Measurements from ENCODE around the gene HIGD1A. TPM values are rescaled to one million over a fixed set of nuclear protein-coding genes. Genes with fewer than 3 reads are reported as not detected.

HIGD1A gene
- total RNA-seq, 4 donors from 2014 or later = 102 to 278 (median 204) TPM

DNA sequence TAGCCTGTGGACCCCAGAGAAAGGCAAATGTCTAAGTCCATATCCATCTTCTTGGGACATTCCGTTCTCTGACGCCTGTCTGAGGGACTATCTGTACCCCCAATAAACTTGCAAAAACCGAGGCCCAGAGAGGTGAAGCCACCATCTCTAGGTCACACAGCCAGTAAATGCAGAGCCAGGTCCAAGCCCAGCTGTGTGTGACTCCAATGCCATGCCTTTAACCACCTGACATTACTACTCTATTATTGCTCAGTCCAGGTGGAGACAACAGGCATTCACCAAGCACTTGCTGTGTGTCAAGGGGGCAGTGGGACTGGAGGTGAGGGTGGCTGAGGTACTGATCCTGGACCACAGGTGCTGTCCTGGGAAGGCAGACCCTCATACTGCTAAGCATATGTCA, 46.0 kb upstream of the HIGD1A start:
- H3K27ac ChIP-seq = no peak overlapping the region
- H3K9me3 ChIP-seq = no peaks in the 10 kb centered on the region
- DNase-seq = peak in 1 of 3 donors; percentile 7
- H3K4me3 ChIP-seq = no peak overlapping the region
- H3K4me1 ChIP-seq = no peaks in the 10 kb centered on the region
- no peaks in the 10 kb centered on the region for H3K27me3 ChIP-seq
- TF ChIP-seq, protein P1, sequence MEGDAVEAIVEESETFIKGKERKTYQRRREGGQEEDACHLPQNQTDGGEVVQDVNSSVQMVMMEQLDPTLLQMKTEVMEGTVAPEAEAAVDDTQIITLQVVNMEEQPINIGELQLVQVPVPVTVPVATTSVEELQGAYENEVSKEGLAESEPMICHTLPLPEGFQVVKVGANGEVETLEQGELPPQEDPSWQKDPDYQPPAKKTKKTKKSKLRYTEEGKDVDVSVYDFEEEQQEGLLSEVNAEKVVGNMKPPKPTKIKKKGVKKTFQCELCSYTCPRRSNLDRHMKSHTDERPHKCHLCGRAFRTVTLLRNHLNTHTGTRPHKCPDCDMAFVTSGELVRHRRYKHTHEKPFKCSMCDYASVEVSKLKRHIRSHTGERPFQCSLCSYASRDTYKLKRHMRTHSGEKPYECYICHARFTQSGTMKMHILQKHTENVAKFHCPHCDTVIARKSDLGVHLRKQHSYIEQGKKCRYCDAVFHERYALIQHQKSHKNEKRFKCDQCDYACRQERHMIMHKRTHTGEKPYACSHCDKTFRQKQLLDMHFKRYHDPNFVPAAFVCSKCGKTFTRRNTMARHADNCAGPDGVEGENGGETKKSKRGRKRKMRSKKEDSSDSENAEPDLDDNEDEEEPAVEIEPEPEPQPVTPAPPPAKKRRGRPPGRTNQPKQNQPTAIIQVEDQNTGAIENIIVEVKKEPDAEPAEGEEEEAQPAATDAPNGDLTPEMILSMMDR (IDR thresholded peaks at IDR 0.05) = no peak
- no peak for TF ChIP-seq POLR2A (IDR thresholded peaks at IDR 0.05)
- no peaks in the 10 kb centered on the region for H3K36me3 ChIP-seq

DNA sequence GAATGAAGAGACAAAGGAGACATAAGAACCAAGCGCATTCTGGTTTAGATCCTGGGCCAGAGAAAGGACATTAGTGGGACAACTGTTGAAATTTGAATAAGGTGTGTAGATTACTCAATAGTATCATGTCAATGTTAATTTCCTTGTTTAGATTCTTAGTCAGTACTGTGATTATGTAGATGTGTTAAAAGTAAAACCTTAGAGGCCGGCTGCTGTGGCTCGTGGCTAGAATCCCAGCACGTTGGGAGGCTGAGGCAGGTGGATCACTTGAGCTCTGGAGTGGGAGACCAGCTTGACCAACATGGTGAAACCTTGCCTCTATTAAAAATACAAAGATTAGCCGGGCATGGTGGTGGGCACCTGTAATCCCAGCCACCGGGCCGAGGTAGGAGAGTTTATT, 44.7 kb upstream of the HIGD1A start:
- no peaks in the 10 kb centered on the region for H3K4me1 ChIP-seq
- H3K27me3 ChIP-seq = no peaks in the 10 kb centered on the region
- no peak for TF ChIP-seq POLR2A (IDR thresholded peaks at IDR 0.05)
- TF ChIP-seq, protein P1 (IDR thresholded peaks at IDR 0.05) = no peak
- H3K9me3 ChIP-seq = no peaks in the 10 kb centered on the region
- peak in 1 of 3 donors; percentile 24 for DNase-seq
- no peaks in the 10 kb centered on the region for H3K36me3 ChIP-seq
- H3K4me3 ChIP-seq = no peak overlapping the region
- H3K27ac ChIP-seq = no peak overlapping the region

DNA sequence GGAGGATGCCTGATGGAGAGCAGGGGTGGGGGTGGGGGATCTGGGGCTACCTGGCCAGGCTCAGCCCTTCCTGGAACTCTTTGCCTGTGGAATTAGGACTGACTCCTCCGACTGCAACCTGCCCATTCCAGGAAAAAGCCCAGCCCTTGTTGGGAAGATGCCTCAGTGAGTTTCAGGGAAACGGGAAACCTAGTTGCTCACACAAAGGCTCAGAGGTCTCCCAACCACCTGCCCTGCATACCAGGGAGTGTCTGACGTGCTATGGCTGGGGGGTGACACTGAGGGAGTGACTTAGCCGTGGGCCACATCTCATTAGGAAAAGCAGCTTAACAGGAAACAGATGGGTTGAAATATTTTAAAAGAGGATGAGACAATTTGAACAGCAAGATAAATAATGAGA, 43.4 kb upstream of the HIGD1A start:
- DNase-seq = peak in 1 of 3 donors; percentile 50
- Histone ChIP-seq H3K4me1 (no peaks in the 10 kb centered on the region), H3K27me3 (no peaks in the 10 kb centered on the region), H3K4me3 (no peak overlapping the region), H3K9me3 (no peaks in the 10 kb centered on the region), H3K36me3 (no peaks in the 10 kb centered on the region), H3K27ac (peak overlapping the region; percentile 15 to 67 (median 51))
- TF ChIP-seq, protein P1 (IDR thresholded peaks at IDR 0.05) = no peak
- TF ChIP-seq POLR2A (IDR thresholded peaks at IDR 0.05) = no peak

DNA sequence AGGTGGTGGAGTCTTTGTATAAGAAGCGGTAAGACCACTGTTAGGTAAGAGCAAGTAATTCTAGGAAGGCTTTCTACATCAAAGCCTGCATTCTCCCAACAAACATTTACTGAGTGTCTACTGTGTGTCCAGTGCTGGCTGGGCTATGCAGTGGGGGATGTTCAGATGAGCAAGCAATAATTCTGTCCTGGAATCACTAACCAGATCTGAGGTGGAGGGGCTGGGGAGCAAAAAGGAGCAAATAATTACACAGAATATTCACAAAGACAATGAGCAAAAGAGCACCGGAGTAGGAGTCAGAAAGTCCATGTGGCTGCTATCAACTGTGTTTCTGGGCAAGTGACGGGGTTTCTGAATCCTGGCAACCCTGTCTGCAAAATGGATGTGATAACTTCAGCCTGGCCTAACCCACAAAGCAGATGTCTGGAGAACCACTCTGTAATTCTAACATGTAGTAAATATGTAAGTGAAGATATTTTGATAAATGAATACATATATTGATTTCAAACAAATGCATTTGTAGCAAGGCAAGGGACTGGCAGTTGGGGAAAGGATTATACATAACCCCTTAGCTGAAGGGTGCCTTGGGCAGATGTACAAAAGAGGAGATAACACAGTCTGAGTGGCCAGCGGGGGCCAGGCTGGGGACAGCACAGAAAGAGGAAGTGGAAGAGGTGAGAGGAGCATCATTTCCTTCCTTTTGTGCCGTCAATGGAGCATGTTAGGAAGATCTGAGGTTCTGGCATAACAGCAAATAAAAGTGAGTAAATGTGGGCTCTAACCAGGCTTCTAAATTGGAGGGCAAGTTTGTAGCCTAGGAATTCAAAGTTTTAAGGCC, 42.6 kb upstream of the HIGD1A start:
- peak in 2 of 3 donors; percentile 78 to 79 for DNase-seq

DNA sequence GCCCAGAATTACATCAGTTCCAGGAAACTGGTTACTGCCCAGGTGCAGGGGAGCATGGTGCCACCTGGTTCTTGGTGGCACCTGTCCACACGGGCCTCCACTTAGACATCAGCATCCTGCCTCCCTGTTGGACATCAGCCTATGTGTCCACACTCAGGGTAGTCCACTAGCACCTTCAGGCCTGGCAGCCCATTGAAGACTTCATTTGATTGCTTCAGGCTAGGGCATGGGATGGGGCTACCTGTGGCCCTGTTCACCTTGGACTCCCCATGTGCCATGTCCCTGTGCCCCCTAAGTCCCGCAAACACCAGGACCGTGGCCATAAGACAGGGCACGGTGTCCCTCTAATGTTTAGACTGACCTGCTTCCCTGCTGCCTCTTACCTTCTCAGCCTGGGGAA, 40.5 kb upstream of the HIGD1A start:
- Histone ChIP-seq H3K27ac (peak overlapping the region in 2 of 4 donors; percentile 36 to 45), H3K4me1 (no peaks in the 10 kb centered on the region)

More for the DNA sequence above, 42.6 kb upstream of the HIGD1A start:
- no peaks in the 10 kb centered on the region for H3K27me3 ChIP-seq
- H3K9me3 ChIP-seq = no peaks in the 10 kb centered on the region
- no peak overlapping the region for H3K4me3 ChIP-seq
- no peaks in the 10 kb centered on the region for H3K4me1 ChIP-seq
- peak overlapping the region; percentile 15 to 67 (median 33) for H3K27ac ChIP-seq
- H3K36me3 ChIP-seq = no peaks in the 10 kb centered on the region
- no peak for TF ChIP-seq POLR2A (IDR thresholded peaks at IDR 0.05)
- TF ChIP-seq, protein P1 (IDR thresholded peaks at IDR 0.05) = no peak

More for the DNA sequence above, 40.5 kb upstream of the HIGD1A start:
- TF ChIP-seq POLR2A (IDR thresholded peaks at IDR 0.05) = no peak
- TF ChIP-seq, protein P1 (IDR thresholded peaks at IDR 0.05) = no peak
- Histone ChIP-seq H3K4me3 (no peak overlapping the region), H3K9me3 (no peaks in the 10 kb centered on the region), H3K27me3 (no peaks in the 10 kb centered on the region), H3K36me3 (no peaks in the 10 kb centered on the region)
- DNase-seq = no peak

All from Peyer's patch (tissue), 4 donors.